ACHN (cell line): ENCODE data around the gene DENND10.

Experiments
- DNase-seq: peaks from one replicate; pipeline ENCODE4 v3.0.0-alpha.2; 2015
- in situ Hi-C: cut with HindIII; loops from 2 replicates; pipeline ENCODE4 v1.10.0; 2017; ENCODE audit warnings: low sequenced_read_pairs, low pct_ligation_motif_present, low pct_unique_long_range_greater_than_20kb

Gene DENND10, protein sequence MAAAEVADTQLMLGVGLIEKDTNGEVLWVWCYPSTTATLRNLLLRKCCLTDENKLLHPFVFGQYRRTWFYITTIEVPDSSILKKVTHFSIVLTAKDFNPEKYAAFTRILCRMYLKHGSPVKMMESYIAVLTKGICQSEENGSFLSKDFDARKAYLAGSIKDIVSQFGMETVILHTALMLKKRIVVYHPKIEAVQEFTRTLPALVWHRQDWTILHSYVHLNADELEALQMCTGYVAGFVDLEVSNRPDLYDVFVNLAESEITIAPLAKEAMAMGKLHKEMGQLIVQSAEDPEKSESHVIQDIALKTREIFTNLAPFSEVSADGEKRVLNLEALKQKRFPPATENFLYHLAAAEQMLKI

DNA sequence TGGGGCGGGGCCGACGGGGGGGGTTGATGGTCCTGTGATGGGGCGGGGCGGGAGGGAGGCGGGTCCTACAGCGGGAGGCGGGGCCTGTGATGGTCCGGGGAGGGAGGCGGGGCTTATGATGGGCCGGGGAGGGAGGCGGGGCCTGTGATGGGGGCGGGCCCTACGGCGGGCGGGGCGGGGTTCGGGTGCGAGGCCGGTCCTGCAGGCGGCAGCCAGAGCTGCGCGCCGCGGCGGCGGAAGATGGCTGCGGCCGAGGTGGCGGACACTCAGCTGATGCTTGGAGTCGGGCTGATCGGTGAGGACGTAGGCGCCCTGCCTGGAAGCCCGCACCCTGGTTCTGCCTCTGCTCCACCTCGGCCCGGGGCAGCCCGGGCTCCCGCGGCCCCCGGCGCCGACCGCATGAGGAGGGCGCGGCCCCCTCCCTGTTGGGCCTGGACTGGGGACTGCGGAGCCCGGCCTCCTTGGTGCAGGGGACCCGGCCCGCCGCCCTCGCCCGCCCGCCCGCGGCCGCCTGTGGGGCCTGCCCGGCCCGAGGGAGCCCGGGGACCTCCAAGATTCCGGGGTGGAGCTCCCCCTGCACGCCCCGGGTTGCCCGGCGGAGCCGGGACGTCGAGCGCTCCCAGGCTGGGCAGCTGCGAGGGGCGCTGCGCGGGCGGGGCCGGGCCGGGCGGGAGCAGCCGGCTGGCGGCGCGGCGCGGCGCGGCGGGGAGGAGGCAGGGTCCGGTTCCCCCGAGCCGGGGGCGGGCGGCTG lies at the start of gene DENND10:
Gene DENND10 (plus strand): TSS at position 211 of the 751 bp plus-strand sequence. CDS start 30 bp downstream, at position 241.
- in situ Hi-C loops: no loop called here
- DNase-seq: peak; percentile 75

DNA sequence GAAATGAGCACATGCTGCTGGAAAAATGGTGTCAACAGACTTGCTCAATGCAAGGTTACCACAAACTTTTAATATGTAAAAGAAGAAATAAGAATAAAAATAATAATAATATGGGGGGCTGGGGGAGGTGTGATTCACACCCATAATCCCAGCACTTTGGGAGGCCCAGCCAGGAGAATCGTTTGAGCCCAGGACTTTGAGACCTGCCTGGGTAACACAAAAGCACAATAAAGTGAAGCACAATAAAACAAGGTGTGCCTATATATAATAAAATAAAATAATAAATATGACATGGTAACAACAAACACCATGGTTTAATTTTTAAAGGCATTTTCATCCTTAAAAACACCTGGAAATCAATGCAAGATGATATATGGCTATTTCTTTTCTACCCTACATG lies 48.4 kb upstream of the DENND10 start:
- in situ Hi-C loops: no loop called here

DNA sequence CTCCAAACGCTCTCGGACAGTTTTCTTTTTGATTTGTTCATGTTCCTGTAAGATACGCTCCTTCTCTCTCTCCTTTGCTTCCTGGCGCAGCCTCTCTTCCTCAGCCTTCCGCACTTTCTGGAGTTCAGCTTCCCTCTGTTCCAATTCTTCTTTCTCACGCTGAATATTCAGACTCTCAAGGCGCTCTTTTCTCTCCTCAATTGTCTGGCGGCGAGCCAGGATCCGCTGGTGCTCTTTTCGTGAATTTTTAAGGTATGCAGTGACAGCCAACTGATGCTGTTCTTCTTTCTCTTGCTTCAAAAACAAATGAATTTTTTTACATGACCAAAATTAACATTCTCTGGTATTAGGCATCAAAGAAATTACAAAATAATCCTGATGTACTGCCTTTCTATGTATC lies 45.9 kb upstream of the DENND10 start:
- in situ Hi-C loops: no loop called here
- DNase-seq: no peak

More for the DNA sequence above, 48.4 kb upstream of the DENND10 start:
- DNase-seq: no peak

DNA sequence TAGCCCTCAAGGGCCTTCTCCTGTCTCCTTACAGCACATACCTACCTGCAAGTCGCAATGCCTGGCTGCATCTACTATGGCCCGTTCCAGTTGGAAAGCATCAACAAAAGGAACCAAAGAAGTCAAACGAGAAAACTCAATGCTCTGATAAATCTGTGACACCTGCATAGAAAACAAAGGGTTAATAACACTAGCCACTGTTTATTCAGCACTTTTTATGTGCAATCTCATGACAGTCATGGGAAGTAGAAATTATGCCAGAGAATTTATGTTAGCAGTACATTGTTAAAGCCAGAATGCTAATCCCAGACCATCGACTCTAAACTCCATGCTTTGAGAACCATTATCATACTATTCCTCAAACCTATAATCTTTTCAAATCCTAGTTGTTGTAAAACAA lies 44.4 kb upstream of the DENND10 start:
- in situ Hi-C loops: no loop called here
- no peak for DNase-seq

DNA sequence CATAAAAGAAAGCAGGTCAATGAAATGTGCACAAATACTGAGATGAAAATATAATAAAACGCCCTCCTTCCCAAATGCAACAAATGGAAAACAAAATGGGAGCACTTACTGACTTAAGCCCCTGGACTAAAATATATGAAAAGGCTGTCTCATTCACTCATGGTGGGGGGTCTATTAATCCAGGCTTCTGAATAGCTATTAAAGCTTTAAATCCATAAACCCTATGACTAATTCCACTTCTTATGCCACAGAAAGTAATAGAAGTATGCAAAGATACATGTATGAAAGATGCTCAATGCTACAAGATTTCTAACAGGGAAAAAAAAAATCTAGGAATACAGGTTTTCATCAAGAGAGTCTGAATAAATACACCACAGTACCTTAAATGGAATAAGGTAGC lies 43.8 kb upstream of the DENND10 start:
- no peak for DNase-seq
- in situ Hi-C loops: no loop called here

DNA sequence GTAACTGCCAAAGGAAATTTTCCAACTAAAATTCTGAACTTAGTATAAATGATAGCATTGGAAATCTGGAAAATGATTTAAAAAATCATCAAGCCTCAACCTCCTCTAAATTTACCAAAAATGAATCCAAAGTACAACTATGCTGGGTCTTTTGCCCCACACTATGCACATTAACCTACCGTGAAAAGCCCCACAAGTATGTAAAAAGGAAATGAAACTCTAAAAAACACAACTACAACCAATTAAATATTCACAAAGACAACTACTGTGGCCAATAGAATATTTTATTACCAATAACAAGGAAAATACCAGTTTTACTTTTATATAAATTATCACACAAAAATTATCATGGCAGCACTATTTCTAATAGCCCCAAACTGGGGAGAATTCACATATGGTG lies 42.6 kb upstream of the DENND10 start:
- no peak for DNase-seq
- in situ Hi-C loops: no loop called here

DNA sequence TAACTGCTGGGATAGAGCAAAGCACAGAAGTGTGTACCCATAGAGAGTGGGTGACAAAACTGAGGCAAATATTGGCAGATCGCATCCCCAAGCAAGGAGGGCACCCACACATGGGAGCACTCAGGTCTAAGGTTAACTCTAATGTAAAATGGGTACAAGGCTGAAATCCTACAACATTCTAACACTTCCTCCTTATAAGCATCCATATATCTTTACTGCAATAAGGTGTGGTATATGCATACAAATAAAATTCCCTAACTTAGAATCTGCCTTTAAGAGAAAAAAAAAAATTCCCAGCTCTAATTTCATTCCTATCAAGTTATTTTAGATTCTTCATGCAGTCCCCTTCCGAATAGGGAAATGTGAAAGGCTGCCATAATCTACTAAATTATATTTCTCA lies 42.0 kb upstream of the DENND10 start:
- DNase-seq: no peak
- in situ Hi-C loops: no loop called here

DNA sequence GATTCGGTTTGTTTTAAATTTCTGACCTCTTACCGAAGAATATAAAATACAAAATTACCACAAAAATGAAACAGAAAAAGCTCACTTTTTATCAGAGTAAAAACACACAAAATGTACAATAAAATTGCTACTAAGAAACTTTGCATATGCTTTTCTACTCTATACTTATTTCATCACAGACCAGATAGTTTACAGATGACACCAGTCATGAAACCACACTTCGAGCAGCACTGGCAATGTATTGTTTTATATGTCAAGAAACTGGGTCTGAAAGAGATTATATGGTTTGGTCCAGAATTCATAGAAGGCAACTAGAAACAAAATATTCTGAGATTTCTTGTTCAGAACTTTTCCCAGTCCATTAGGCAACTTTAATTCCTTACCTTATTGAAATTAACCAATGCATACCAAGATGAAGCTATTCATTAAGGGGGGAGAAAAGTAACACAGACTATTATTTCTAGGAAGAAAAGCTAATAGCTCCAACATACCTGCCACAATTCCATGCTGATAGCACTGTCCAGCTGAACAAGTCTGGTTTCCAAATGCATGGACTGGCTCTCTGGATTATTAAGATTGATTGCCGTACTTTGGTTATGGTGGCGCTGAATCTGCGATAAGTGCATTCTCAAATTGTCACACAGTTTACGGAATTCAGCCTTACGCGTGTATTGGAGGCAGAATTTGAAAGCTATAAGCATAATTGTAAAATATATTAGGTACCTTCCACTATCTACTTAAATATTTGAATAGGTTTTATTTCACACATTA lies 33.3 kb upstream of the DENND10 start:
- no peak for DNase-seq
- in situ Hi-C loops: no loop called here

DNA sequence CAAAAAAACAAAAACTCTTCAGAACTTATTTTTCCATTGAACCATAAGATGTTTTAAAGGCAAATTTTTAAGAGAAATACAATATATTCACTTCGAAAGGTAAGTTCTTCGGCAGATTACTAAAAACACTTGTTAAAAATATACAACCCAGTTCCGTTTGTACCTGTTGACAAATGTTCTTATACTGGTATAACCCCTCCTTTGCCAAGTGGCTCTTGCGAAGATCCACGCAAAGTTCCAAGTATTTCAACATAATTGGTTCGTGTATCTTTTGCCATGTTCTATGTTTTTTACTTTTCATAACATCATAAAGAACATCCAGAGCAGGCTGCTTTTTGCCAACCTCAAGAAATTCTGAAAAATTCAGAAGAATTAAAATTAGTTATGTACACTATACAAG lies 30.3 kb upstream of the DENND10 start:
- no peak for DNase-seq
- in situ Hi-C loops: no loop called here

DNA sequence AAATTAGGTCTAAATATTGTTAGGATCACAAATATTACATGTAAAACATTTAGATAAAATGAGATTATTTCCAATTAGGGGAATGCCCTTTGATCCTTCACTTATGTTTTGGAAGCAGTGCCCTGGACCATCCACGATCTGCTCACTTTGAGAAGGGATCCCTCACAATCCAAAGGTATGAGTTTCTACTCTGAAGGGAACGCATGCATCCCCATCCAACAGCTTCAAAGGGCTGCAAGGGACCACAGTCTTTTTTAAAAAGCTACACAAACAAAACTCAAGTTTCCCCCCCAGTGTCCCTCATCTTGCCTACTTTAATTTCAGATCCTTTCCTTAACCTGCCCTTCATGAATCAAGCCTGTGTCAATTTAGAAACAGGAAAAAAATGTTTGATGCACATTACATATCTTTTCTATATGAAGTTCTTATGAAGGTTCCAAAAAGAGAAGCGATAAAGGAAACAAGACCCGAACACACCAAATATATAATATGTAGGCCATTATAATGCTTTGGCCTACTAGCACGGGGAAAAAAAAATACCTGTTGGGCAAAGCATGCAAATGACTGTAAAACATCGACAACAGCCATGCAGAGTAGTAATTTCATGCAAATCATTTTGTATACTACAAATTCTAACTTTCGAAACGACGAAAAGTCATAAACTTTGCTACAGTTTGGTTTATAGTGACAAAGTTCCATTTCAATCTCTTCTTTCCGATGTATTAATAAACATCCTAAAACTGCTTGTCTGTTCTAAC lies 25.3 kb upstream of the DENND10 start:
- no peak for DNase-seq
- in situ Hi-C loops: no loop called here

DNA sequence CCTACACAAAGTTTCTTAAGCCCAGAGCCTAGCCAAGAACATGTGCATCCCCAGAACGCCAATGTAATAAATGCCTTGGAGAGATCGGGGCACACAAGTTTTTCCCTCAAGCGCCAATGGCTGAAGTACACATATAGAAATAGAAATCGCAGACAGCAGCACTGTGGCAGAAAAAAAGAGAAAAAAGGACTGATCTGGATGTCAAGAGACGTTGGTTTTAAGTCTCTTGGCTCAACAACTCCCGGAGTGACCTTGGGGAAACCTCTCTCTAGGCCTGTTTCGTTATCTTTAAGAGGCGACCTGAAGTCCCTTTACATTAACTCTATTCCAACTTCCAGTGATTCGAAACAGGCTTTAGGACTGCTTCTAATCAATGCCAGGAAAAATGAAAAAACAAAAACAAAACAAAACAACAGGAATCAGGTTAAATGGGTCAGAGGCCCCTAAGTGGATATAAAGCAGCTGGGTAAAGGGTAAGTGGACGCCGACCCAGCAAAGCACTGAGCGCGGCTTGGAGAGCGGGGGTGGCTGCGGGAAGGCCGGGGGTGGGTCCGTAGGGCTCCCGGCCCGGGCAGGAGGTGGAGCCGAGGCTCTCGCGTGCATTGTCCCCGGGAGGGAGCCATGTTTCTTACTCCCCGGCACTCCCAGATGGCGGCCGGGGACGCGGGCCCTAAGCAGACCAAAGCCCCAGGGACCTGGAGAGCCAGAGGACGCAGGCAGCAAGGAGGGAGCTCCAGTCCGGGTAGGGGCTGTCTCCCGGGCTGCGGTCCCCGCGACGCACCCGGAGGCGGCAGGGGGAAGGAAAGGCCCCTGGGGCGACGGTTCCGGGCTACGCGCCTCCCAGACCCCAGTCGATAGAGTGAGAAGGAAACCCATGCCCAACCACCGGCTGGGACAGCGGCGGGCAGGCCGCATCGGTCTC lies 24.1 kb upstream of the DENND10 start:
- DNase-seq: peak; percentile 82

DNA sequence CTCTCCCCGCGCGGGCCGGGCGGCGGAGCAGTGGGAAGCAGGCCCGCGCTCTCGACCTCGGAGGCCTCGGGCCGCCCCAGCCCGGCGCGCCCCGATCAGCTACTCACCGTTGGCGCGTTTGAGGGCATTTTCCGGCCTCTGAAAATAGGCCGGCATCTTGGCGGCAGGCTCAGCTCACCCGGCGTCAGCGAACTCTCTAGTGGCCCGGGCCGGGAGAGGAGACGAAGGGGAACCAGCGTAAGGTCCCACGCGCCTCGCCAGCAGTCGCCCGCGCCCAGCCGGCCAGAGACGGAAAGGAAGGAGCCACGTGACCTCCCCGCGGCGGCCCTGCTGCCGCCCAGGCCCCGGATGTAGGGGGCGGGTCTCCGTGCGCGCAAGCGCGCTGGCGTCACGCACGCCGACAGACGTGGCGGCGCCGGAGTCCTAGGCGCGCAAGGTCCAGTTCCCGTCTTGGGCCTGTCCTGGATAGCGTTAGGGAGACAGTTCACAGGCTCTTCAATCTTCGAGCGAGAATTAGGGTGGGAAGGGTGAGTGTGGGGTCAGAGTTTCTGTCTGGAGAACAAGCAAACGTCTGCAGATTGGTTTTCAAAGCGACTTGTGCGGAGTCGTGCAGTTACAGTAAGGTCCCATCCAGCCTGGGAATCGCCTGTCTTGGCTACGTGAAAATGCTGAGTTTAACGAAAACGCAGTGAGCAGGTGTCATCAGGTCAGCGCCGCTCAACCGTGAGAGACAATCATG lies 23.2 kb upstream of the DENND10 start, which contains the start of gene EIF3A:
Gene EIF3A (minus strand): TSS at position 297 of the 739 bp plus-strand sequence. CDS start 141 bp downstream, at position 156.
- in situ Hi-C loops: no loop called here
- peak; percentile 93 for DNase-seq

More for the DNA sequence above, 24.1 kb upstream of the DENND10 start:
- in situ Hi-C loops: no loop called here

DNA sequence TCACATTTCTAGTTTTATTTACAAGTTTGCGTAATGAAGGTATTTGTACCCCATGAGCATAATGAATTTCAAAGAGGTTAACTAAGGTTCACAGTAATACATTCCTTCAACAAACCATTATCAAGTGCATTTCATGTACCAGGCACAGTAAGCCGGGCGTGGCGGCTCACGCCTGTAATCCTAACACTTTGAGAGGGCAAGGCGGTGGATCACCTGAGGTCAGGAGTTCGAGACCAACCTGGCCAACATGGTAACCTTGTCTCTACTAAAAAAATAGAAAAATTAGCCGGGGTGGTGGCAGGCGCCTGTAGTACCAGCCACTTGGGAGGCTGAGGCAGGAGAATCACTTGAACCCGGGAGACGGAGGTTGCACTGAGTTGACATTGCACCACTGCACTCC lies 19.0 kb upstream of the DENND10 start:
- no peak for DNase-seq
- in situ Hi-C loops: no loop called here

DNA sequence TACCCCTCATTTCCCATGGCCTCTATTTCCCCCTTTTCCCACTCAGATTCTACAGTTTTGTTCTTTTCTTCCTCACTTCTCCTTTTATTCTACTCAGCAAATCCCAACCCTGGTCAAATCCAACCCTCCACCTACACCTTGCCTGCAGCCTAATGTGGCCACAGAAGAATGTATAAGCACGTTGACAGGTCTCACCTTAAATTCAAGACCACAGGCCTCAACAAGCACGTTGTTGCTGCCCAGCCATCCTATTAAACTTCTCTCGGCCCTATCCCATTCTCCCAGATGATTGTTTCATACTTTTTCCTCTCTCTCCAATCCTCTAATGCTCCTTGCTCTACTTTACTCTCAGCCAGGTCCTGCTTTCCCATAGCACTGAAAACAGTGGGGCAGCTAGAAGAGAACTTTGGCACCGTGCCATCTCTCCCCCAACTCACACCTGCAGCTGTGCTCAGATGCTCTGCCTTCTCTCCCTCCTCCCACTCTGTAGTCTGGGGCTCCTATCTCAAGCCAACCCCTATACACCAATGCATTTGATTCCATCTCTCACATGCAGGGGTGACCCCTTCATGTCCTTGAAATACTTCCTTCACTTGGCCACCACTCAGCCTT lies 16.5 kb upstream of the DENND10 start:
- in situ Hi-C loops: no loop called here

DNA sequence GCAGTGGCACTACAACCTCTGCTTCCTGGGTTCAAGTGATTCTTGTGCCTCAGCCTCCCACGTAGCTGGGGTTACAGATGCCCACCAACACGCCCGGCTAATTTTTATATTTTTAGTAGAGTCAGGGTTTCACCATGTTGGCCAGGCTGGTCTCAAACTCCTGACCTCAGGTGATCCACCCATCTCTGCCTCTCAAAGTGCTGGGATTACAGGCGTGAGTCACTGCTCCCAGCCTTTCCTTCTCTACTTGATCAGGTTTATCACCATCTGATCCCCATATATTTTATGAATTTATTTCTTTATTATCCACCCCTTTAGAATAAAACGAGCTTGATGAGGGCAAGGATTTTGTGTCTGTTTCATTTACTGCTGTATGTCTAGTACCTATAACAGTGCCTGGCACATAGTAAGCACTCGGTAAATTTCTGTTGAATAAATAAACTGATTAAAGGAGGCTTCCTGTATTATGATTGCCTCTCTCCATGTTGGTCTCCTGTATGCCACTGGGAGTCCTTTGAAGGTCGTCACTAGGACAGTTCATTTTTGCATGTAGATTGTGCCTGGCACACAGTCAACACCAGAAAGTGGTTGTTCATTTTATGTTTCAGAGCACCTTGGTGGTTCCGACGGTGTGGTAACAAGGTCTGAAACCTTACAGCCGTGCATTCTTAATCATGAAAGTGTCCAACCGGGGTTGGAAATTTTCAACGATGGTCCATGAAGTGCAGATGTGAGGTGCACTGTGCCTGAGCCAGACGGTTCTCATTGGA lies 13.7 kb upstream of the DENND10 start:
- in situ Hi-C loops: no loop called here
- DNase-seq: no peak

More for the DNA sequence above, 16.5 kb upstream of the DENND10 start:
- no peak for DNase-seq

DNA sequence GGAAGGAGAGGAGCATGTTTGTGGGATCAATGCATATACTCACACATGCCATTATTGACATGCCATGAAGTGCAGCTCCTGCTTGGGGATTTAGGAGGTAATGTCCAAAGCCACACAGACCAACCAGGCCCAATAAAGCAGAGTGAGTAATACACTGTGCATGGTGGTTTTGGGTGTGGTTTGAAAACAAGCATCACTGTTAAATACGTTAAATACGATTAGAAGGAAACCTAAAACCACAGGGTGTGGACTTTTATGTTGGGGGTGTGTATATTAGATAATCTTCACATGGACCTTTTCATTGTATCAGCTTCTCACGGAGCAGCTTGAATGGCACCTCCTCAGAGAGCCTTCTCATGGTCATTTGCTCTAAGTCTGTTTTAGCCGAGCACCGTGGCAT lies 12.9 kb upstream of the DENND10 start:
- in situ Hi-C loops: no loop called here
- no peak for DNase-seq
